ENCODE measurements around the gene SUSD6. TPM values are rescaled to one million over a fixed set of nuclear protein-coding genes. Genes with fewer than 3 reads are reported as not detected.

The SUSD6 gene
- total and polyA plus RNA-seq, 2 experiments from 2014 or later = 2.8 to 3.4 TPM

DNA sequence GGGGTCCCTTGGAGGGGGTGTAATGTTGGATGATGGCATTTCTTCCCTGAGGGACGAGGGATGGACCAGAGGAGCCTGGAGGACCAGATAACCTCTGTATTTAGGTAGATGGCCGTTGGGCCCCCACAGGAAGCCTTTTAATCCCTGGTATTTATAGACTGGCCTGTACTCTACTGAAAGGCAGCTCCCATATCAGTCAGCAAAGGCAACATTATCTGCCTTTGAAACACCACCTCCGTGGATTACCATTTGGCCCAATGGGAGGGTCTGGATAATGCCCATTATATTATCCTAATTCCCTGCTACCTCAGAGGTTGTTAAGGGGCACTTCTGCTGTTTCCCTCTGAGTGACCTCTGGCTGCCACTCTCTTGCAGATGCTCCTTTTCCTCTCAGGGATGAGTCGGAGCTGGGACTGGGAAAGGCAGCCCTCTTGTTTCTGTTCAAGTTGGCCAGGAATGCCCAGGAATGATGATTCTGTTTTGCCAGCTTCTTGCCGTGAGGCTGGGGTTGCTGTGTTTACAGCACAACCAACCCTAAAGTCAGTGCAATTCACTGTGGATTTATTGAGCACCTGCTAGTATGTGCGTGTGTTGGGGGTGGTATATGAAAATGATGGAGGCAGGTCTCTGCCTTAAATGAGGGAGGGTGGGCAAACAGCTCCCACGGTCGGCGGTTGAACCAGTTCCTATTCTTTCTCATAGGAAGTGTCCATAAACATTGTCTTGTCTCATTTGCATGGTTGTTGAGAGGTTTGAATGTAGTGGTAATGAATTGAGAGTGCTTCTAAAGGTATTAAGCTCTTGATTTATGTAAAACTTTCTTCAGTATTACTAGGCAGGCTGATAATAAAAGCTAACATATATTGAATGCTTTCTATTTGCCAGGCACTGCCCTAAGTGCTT, 18.1 kb downstream of the SUSD6 start:
- no peaks in the 10 kb centered on the region for H3K9me3 Mint-ChIP-seq
- H3K27ac Mint-ChIP-seq = no peak overlapping the region
- Histone ChIP-seq H3K4me3 (no peak overlapping the region), H3K79me2 (replicated peaks; ENCODE audit: insufficient read depth) (no peaks in the 10 kb centered on the region; the same call in 1 of the 2 replicates), H2AFZ (no peak overlapping the region), H3K4me2 (no peak overlapping the region), H3K9me2 (ENCODE audit: insufficient read depth) (no peaks in the 10 kb centered on the region), H3K36me3 (ENCODE audit: insufficient read depth) (no peaks in the 10 kb centered on the region), H3K4me1 (ENCODE audit: insufficient read depth) (peaks cover 36% of the 10 kb centered on the region), H3K27me3 (ENCODE audit: insufficient read depth) (no peaks in the 10 kb centered on the region), H3F3A (replicated peaks; ENCODE audit: low read depth) (no peaks in the 10 kb centered on the region), H4K20me1 (replicated peaks; ENCODE audit: insufficient read depth) (no peaks in the 10 kb centered on the region; the same call in 1 of the 2 replicates), H3K27ac (ENCODE audit: low read depth) (no peak overlapping the region)
- no peak for ATAC-seq
- no peak overlapping the region for H3K4me3 Mint-ChIP-seq
- H3K27me3 Mint-ChIP-seq (ENCODE audit: insufficient read depth, low read depth, poor library complexity) = peaks cover 3% of the 10 kb centered on the region
- no peak for DNase-seq (ENCODE audit: low spot score)
- no peaks in the 10 kb centered on the region for H3K36me3 Mint-ChIP-seq (ENCODE audit: low read depth)
- TF ChIP-seq POLR2AphosphoS5 (IDR thresholded peaks at IDR 0.05; ENCODE audit: low read depth) = no peak
- no peak for TF ChIP-seq NANOG (IDR thresholded peaks at IDR 0.05; ENCODE audit: borderline replicate concordance)
- TF ChIP-seq CREB1 (CRISPR knock-in tag; IDR thresholded peaks at IDR 0.05; ENCODE audit: low read depth) = no peak
- no peak for TF ChIP-seq EZH2 (IDR thresholded peaks at IDR 0.05; ENCODE audit: low read depth, unreplicated experiment)
- TF ChIP-seq EZH2phosphoT487 (IDR thresholded peaks at IDR 0.05; ENCODE audit: unreplicated experiment) = no peak
- TF ChIP-seq ETS1 (IDR thresholded peaks at IDR 0.05) = no peak
- no peak for TF ChIP-seq REST (IDR thresholded peaks at IDR 0.05; ENCODE audit: unreplicated experiment)
- TF ChIP-seq ZNF462 (CRISPR knock-in tag; IDR thresholded peaks at IDR 0.05) = no peak
- TF ChIP-seq ZNF114 (CRISPR knock-in tag; IDR thresholded peaks at IDR 0.05) = no peak
- TF ChIP-seq, protein P1, sequence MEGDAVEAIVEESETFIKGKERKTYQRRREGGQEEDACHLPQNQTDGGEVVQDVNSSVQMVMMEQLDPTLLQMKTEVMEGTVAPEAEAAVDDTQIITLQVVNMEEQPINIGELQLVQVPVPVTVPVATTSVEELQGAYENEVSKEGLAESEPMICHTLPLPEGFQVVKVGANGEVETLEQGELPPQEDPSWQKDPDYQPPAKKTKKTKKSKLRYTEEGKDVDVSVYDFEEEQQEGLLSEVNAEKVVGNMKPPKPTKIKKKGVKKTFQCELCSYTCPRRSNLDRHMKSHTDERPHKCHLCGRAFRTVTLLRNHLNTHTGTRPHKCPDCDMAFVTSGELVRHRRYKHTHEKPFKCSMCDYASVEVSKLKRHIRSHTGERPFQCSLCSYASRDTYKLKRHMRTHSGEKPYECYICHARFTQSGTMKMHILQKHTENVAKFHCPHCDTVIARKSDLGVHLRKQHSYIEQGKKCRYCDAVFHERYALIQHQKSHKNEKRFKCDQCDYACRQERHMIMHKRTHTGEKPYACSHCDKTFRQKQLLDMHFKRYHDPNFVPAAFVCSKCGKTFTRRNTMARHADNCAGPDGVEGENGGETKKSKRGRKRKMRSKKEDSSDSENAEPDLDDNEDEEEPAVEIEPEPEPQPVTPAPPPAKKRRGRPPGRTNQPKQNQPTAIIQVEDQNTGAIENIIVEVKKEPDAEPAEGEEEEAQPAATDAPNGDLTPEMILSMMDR (conservative IDR thresholded peaks at IDR 0.05; ENCODE audit: low read depth in 2 of 2) = no peak
- TF ChIP-seq STAT1 (IDR thresholded peaks at IDR 0.05; ENCODE audit: unreplicated experiment) = no peak
- TF ChIP-seq JUNB (IDR thresholded peaks at IDR 0.05; ENCODE audit: unreplicated experiment) = no peak
- no peak for TF ChIP-seq ZNF331 (CRISPR knock-in tag; IDR thresholded peaks at IDR 0.05; ENCODE audit: low read depth)
- H3K4me1 Mint-ChIP-seq = peaks cover 55% of the 10 kb centered on the region

Data from GM23338 (cell line).